SK-N-SH treated with all-trans-retinoic acid at 6 μM for 48 hours (cell line): ENCODE results near the gene MB21D2.

Experiments used
- ARNTL ChIP-seq: fragments of 450-650 bp; formaldehyde crosslinking; IDR thresholded peaks from 2 replicates; pipeline ENCODE4 v1.5.0; 2020; ENCODE audit warnings: low read depth, mild to moderate bottlenecking, moderate library complexity, borderline replicate concordance
- CSDC2 ChIP-seq: fragments of 250-450 bp; sonication (Bioruptor Pico); IDR thresholded peaks from 2 replicates; pipeline ENCODE4 v1.5.0; 2020; ENCODE audit warnings: mild to moderate bottlenecking, moderate library complexity
- PPARA ChIP-seq: fragments of 250-450 bp; sonication (Bioruptor Pico); IDR thresholded peaks from 2 replicates; pipeline ENCODE4 v1.5.0; 2020; ENCODE audit warnings: mild to moderate bottlenecking, borderline replicate concordance
- RARB ChIP-seq: fragments of 250-450 bp; sonication (Bioruptor Pico); IDR thresholded peaks from 2 replicates; pipeline ENCODE4 v1.8.0; 2021; ENCODE audit warnings: mild to moderate bottlenecking, moderate library complexity
- TCF4 ChIP-seq: fragments of 250-450 bp; sonication (Bioruptor Pico); IDR thresholded peaks from 2 replicates; pipeline ENCODE4 v1.8.0; 2021; ENCODE audit warnings: mild to moderate bottlenecking, moderate library complexity, borderline replicate concordance
- ZFP3 ChIP-seq: fragments of 250-450 bp; sonication (Bioruptor Pico); IDR thresholded peaks from 2 replicates; pipeline ENCODE4 v1.5.0; 2020; ENCODE audit warnings: mild to moderate bottlenecking, moderate library complexity
- ZNF565 ChIP-seq: fragments of 450-650 bp; formaldehyde crosslinking; conservative IDR thresholded peaks from 2 replicates; pipeline ENCODE4 v1.5.0; 2020; ENCODE audit warnings: low read depth, mild to moderate bottlenecking, moderate library complexity

- TF ChIP-seq ZFP3 (no peak), ARNTL (no peak), RARB (CRISPR knock-in tag) (no peak), ZNF565 (CRISPR knock-in tag) (no peak), TCF4 (CRISPR knock-in tag) (no peak), PPARA (CRISPR knock-in tag) (no peak), CSDC2 (CRISPR knock-in tag) (no peak)
Observed at GRCh38 chr3:192772240-192772894, 145.3 kb downstream of the MB21D2 start.
